Adrenal gland (tissue), 12 donors: ENCODE data around the gene CABP4. TPM values are rescaled to one million over a fixed set of nuclear protein-coding genes. Genes with fewer than 3 reads are reported as not detected.
"Not testable (repeated sequence)": the region's sequence is repeated elsewhere in the genome, so short reads cannot be mapped to it uniquely, and the experiment has no call there.

Experiments used
- DNase-seq, 7 donors: peaks; one replicate each; pipeline ENCODE4 v3.0.0-alpha.2; 2019 to 2020
- H3K27ac ChIP-seq, 5 donors: fragments of 200-600 bp; sonication (generic) in 4 of 5; 1 replicate in 3 of 5; 2 replicates in 2 of 5; pipeline versions ENCODE4 v1.5.1 to v1.8.0; 2016 to 2020; ENCODE audit warnings: mild to moderate bottlenecking in 1 of 5
- H3K27me3 ChIP-seq: fragments of 200-600 bp; 2 replicates; pipeline ENCODE4 v1.8.0; 2021
- H3K36me3 ChIP-seq, 2 donors: fragments of 200-600 bp; replicated peaks in 1 of 2; 1 replicate in 1 of 2; 2 replicates in 1 of 2; pipeline versions ENCODE4 v1.5.1 to v1.8.0; 2018 to 2022
- H3K4me1 ChIP-seq, 2 donors: fragments of 200-600 bp; replicated peaks in 1 of 2; 1 replicate in 1 of 2; 2 replicates in 1 of 2; pipeline versions ENCODE4 v1.5.1 to v1.8.0; 2018 to 2021
- H3K4me3 ChIP-seq, 4 donors: fragments of 200-600 bp; sonication (generic) in 3 of 4; one replicate each; pipeline ENCODE4 v1.5.1; 2016 to 2018
- H3K9me3 ChIP-seq, 3 donors: fragments of 200-600 bp; sonication (generic) in 1 of 3; replicated peaks in 1 of 3; 1 replicate in 2 of 3; 2 replicates in 1 of 3; pipeline versions ENCODE4 v1.5.1 to v1.8.0; 2016 to 2021
- POLR2A ChIP-seq, 2 donors: fragments of 450-650 bp; IDR thresholded peaks; one replicate each; pipeline ENCODE4 v1.6.1; 2017; ENCODE audit warnings: antibody characterized with exemption in 2 of 2, mild to moderate bottlenecking in 2 of 2, moderate library complexity in 1 of 2
- WGBS, 4 donors: extraction: QIAGEN DNeasy Blood & Tissue Kit in 2 of 4; methylation state at CpG; one replicate each; pipeline versions ENCODE4 v1.1.5 to v1.1.7; 2013 to 2017; 5-methylcytosine and 5-hydroxymethylcytosine counted together
- intact Hi-C, 2 donors: fragments of 100-400 bp; cut with DNase I; formaldehyde crosslinking; loops; one replicate each; pipeline versions ENCODE4 v1.14.1 to v1.15.0; 2022 to 2023
- polyA plus RNA-seq, 3 donors: library from polyadenylated mRNA; stranded (reverse); fragments of 200-250 nt in 2 of 3; fragments of 350-450 nt in 1 of 3; fragmentation: Illumina TruSeq in 1 of 3; extraction: RNeasy Lipid Tissue Mini Kit (QIAGEN cat#74804) in 1 of 3; gene quantifications; one replicate each; pipeline ENCODE4 v1.2.3, GENCODE V29; 2013 to 2014
- total RNA-seq, 9 donors: library from RNA; depleted of rRNA in 4 of 9; stranded (reverse); fragments of >200 nt in 4 of 9; fragments of 120-200 nt in 1 of 9; fragmentation: NEBNext Ultra II Directional in 1 of 9; extraction: Animal tissue kit (Norgen Biotek cat#: 25700) in 1 of 9; gene quantifications; one replicate each; pipeline versions ENCODE4 v1.1.0 to v1.2.4, GENCODE V29; 2013 to 2023
- TF ChIP-seq, protein P1 (sequence below), 6 experiments: fragments of 450-650 bp in 4 of 6; fragments of 200-600 bp in 2 of 6; sonication (generic) in 1 of 6; IDR thresholded peaks; 1 replicate in 5 of 6; 2 replicates in 1 of 6; pipeline versions ENCODE4 v1.5.1 to v1.8.0; 2016 to 2021; ENCODE audit warnings: antibody characterized with exemption in 6 of 6, mild to moderate bottlenecking in 2 of 6, moderate library complexity in 1 of 6
- donor health status: healthy with polysubstance abuse.
- donor health status: Bipolar disorder and iron deficiency.
- donor health status: DM: yes; HTN: yes; CAD: no.
- donor health status: DM: no; HTN: no; CAD: no.
- donor health status: DM: no; HTN: no; CAD: no.
- donor health status: DM: yes; HTN: yes; CAD: no.

CABP4 gene
- total and polyA plus RNA-seq, 12 donors: 0.28 to 3.8 (median 1.5) TPM; not detected in 1

DNA sequence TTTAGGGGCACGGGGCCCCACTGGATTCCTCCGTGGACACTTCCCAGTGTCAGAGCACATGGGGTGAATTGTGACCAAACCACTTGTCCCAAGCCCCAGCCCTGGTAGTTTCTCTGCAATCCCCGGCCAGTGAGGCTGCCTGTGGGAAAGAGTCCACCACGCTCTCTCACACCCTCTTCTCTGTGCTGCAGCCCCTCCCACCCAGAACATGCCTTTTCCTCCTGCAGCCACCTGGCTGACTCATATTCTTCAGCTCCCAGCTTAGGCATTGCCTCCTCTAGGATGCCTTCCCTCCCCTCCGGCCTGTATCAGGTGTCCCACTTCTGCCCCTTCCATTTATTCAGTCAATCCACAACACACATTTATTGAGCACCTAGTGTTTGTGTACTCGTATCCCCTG is 32.3 kb upstream of the CABP4 start:
- TF ChIP-seq, protein P1, sequence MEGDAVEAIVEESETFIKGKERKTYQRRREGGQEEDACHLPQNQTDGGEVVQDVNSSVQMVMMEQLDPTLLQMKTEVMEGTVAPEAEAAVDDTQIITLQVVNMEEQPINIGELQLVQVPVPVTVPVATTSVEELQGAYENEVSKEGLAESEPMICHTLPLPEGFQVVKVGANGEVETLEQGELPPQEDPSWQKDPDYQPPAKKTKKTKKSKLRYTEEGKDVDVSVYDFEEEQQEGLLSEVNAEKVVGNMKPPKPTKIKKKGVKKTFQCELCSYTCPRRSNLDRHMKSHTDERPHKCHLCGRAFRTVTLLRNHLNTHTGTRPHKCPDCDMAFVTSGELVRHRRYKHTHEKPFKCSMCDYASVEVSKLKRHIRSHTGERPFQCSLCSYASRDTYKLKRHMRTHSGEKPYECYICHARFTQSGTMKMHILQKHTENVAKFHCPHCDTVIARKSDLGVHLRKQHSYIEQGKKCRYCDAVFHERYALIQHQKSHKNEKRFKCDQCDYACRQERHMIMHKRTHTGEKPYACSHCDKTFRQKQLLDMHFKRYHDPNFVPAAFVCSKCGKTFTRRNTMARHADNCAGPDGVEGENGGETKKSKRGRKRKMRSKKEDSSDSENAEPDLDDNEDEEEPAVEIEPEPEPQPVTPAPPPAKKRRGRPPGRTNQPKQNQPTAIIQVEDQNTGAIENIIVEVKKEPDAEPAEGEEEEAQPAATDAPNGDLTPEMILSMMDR (IDR thresholded peaks at IDR 0.05): no peak
- TF ChIP-seq POLR2A (IDR thresholded peaks at IDR 0.05): no peak
- Histone ChIP-seq H3K4me1 (peaks cover 12 to 13% of the 10 kb centered on the region in 2 donors), H3K4me3 (no peak overlapping the region), H3K36me3 (no peaks in the 10 kb centered on the region), H3K27ac (no peak overlapping the region), H3K27me3 (no peaks in the 10 kb centered on the region), H3K9me3 (no peaks in the 10 kb centered on the region)
- intact Hi-C loops: no loop called here
- DNase-seq: no peak
- 69 to 83% (median 71%) methylated on average over 4 to 6 of the region's 6 CpGs for WGBS, 4 donors

DNA sequence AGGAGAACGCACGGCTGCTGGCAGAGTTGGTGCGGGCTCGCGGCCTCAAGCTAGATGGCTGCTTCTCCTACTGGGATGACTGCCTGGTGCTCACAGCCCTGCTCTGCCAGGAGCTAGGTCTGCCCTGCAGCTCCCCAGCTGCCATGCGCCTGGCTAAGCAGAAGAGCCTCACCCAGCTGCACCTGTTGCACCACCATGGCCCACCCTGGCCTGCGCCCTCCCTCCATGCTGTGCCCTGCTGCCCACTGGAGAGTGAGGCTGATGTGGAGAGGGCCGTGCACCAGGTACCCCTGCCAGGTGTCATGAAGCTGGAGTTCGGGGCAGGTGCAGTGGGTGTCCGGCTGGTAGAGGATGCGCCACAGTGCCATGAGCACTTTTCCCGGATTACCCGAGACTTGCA is 31.7 kb upstream of the CABP4 start:
- no peaks in the 10 kb centered on the region for H3K27me3 ChIP-seq
- intact Hi-C loops: no loop called here
- DNase-seq: no peak
- no peak overlapping the region for H3K4me3 ChIP-seq
- WGBS, 4 donors: 80 to 96% (median 95%) methylated on average over 2 to 13 of the region's 13 CpGs
- no peaks in the 10 kb centered on the region for H3K9me3 ChIP-seq
- no peak overlapping the region for H3K27ac ChIP-seq
- no peaks in the 10 kb centered on the region for H3K36me3 ChIP-seq
- H3K4me1 ChIP-seq: peaks cover 12 to 13% of the 10 kb centered on the region in 2 donors
- TF ChIP-seq, protein P1 (IDR thresholded peaks at IDR 0.05): no peak
- no peak for TF ChIP-seq POLR2A (IDR thresholded peaks at IDR 0.05)

DNA sequence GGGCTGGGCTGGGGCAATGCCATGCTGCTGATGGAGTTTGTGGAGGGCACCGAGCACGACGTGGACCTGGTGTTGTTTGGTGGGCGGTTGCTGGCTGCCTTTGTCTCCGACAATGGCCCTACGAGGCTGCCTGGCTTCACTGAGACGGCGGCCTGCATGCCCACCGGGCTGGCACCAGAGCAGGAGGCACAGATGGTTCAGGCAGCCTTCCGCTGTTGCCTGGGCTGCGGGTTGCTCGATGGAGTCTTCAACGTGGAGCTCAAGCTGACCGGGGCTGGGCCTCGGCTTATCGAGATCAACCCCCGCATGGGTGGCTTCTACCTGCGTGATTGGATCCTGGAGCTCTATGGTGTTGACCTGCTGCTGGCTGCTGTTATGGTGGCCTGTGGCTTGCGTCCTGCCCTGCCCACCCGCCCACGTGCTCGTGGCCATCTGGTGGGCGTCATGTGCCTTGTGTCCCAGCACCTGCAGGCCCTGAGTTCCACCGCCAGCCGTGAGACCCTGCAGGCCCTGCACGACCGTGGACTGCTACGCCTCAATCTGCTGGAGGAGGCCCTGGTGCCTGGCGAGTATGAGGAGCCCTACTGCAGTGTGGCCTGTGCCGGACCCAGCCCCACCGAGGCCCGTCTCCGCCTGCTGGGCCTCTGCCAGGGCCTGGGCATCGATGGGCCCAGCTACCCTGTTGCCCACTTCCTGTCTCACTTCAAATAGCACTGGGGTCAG is 31.1 kb upstream of the CABP4 start:
- Histone ChIP-seq H3K4me3 (no peak overlapping the region), H3K27ac (no peak overlapping the region), H3K27me3 (no peaks in the 10 kb centered on the region), H3K36me3 (no peaks in the 10 kb centered on the region), H3K4me1 (peaks cover 14 to 15% of the 10 kb centered on the region in 2 donors), H3K9me3 (no peaks in the 10 kb centered on the region)
- TF ChIP-seq POLR2A (IDR thresholded peaks at IDR 0.05): no peak
- TF ChIP-seq, protein P1 (IDR thresholded peaks at IDR 0.05): no peak
- intact Hi-C loops: no loop called here
- no peak for DNase-seq
- WGBS, 4 donors: 88 to 92% (median 88%) methylated on average over 24 to 34 of the region's 34 CpGs; no CpG with 5 or more reads in 1 of the 4 donors

DNA sequence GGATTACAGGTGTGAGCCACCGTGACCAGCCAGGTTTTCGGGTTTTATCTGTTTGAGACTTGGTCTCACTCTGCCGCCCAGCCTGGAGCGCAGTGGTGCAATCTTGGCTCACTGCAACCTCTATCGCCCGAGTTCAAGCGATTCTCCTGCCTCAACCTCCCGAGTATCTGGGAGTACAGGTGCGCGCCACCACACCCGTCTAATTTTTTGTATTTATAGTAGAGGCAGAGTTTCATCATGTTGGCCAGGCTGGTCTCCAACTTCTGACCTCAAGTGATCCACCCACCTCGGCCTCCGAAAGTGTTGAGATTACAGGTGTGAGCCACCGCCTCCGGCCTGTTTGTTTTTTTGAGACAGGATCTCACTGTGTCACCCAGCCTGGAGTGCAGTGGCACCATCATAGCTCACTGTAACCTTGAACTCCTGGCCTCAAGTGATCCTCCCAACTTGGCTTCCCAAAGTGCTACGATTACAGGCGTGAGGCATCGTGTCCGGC is 27.7 kb upstream of the CABP4 start:
- peak overlapping the region in 2 of 4 donors; percentile 77 for H3K4me3 ChIP-seq

More for the DNA sequence above, 27.7 kb upstream of the CABP4 start:
- Histone ChIP-seq H3K4me1 (peaks cover 15% of the 10 kb centered on the region in 2 donors), H3K27ac (peak overlapping the region; percentile 73 to 94 (median 84)), H3K36me3 (peaks cover 0 to 14% of the 10 kb centered on the region in 2 donors)
- 65 to 79% (median 69%) methylated on average over 19 of the region's 19 CpGs for WGBS, 4 donors
- H3K9me3 ChIP-seq, H3K27me3 ChIP-seq, intact Hi-C loops: not testable (repeated sequence)
- TF ChIP-seq POLR2A (IDR thresholded peaks at IDR 0.05): peak in 1 of 2 donors; percentile 10
- peak in 5 of 7 donors; percentile 61 to 78 (median 75) for DNase-seq
